Pancreas (tissue), 10 donors: ENCODE data around the gene AP2M1. TPM values are rescaled to one million over a fixed set of nuclear protein-coding genes. Genes with fewer than 3 reads are reported as not detected.

Source experiments
- ATAC-seq, 4 donors: fragments of 200-7000 bp; cut with Tn5 transposase; one replicate each; pipeline versions ENCODE4 v1.8.0 to v1.9.1; 2020; ENCODE audit warnings: mild to moderate bottlenecking in 4 of 4, moderate library complexity in 4 of 4
- DNase-seq, 6 donors: peaks; one replicate each; pipeline ENCODE4 v3.0.0-alpha.2; 2020
- FAIRE-seq: peaks from 2 replicates; lab custom pipeline; 2012; peaks lifted over from hg19 to GRCh38; lab: Jason Lieb, UNC
- H3K27ac ChIP-seq, 4 donors: fragments of 200-600 bp; sonication (generic); 1 replicate in 3 of 4; 2 replicates in 1 of 4; pipeline versions ENCODE4 v1.5.0 to v1.8.0; 2020
- H3K27me3 ChIP-seq, 4 donors: fragments of 200-600 bp; one replicate each; pipeline ENCODE4 v1.8.0; 2021
- H3K36me3 ChIP-seq, 3 donors: fragments of 200-600 bp; sonication (generic) in 1 of 3; one replicate each; pipeline versions ENCODE4 v1.5.0 to v1.8.0; 2020 to 2021
- H3K4me1 ChIP-seq, 3 donors: fragments of 200-600 bp; one replicate each; pipeline ENCODE4 v1.8.0; 2021
- H3K4me3 ChIP-seq, 4 donors: fragments of 200-600 bp; sonication (generic) in 2 of 4; one replicate each; pipeline versions ENCODE4 v1.5.0 to v1.8.0; 2020 to 2021
- H3K9me3 ChIP-seq, 4 donors: fragments of 200-600 bp; one replicate each; pipeline ENCODE4 v1.8.0; 2021
- CTCF ChIP-seq, 4 donors: fragments of 200-600 bp; sonication (generic) in 3 of 4; IDR thresholded peaks; one replicate each; pipeline versions ENCODE4 v1.5.0 to v1.8.0; 2021; ENCODE audit warnings: antibody characterized with exemption in 4 of 4
- WGBS, 2 donors: extraction: QIAGEN DNeasy Blood & Tissue Kit; methylation state at CpG; one replicate each; pipeline ENCODE4 v1.1.7; 2013; 5-methylcytosine and 5-hydroxymethylcytosine counted together
- intact Hi-C, 3 donors: fragments of 100-400 bp; cut with DNase I; formaldehyde crosslinking; loops; one replicate each; pipeline versions ENCODE4 v1.11.1 to v1.14.2; 2022
- polyA plus RNA-seq, 2 donors: library from polyadenylated mRNA; stranded (reverse); fragments of 200-250 nt; gene quantifications; one replicate each; pipeline ENCODE4 v1.2.3, GENCODE V29; 2013
- total RNA-seq, 6 donors: library from RNA; stranded (reverse); fragmentation: NEBNext Ultra II Directional in 4 of 6; extraction: Animal tissue kit (Norgen Biotek cat#: 25700) in 4 of 6; gene quantifications; one replicate each; pipeline versions ENCODE4 v1.2.1 to v1.2.4, GENCODE V29; 2021 to 2023
- donor health status: healthy with polysubstance abuse.
- donor health status: DM: no; HTN: no; CAD: no; lungs with moderate emphysema.
- donor health status: DM: no; HTN: no; CAD: no.
- donor health status: control.
- donor health status: control.
- donor health status: Bipolar disorder and iron deficiency.
- donor health status: DM: yes; HTN: yes; CAD: no.
- donor health status: DM: no; HTN: no; CAD: no.
- donor health status: DM: no; HTN: no; CAD: no.
- donor health status: DM: yes; HTN: yes; CAD: no.

The AP2M1 gene
- total and polyA plus RNA-seq, 8 donors, result 67.8 to 136 (median 81.8) TPM

GRCh38 chr3:184180165-184180564 lies 5.5 kb downstream of the AP2M1 start:
- intact Hi-C loops, result no loop called here
- WGBS, 2 donors, result 85 to 88% methylated on average over 6 of the region's 6 CpGs
- H3K9me3 ChIP-seq, result no peaks in the 10 kb centered on the region
- DNase-seq (no peak), FAIRE-seq (no peak), ATAC-seq (no peak)
- H3K27ac ChIP-seq, result no peak overlapping the region
- H3K4me1 ChIP-seq, result peaks cover 4 to 13% (median 7%) of the 10 kb centered on the region in 3 donors
- H3K36me3 ChIP-seq, result peaks cover 5 to 56% (median 37%) of the 10 kb centered on the region in 3 donors
- no peak overlapping the region for H3K4me3 ChIP-seq
- TF ChIP-seq CTCF (IDR thresholded peaks at IDR 0.05), result no peak
- no peaks in the 10 kb centered on the region for H3K27me3 ChIP-seq

- intact Hi-C loops, result no loop called here
- Histone ChIP-seq H3K27ac (no peak overlapping the region), H3K9me3 (no peaks in the 10 kb centered on the region), H3K36me3 (peaks cover 5 to 56% (median 37%) of the 10 kb centered on the region in 3 donors), H3K27me3 (no peaks in the 10 kb centered on the region), H3K4me3 (no peak overlapping the region), H3K4me1 (peaks cover 0 to 8% (median 0%) of the 10 kb centered on the region in 3 donors)
- no peak for TF ChIP-seq CTCF (IDR thresholded peaks at IDR 0.05)
- ATAC-seq (no peak), FAIRE-seq (no peak), DNase-seq (no peak)
- 94 to 97% methylated on average over 9 of the region's 9 CpGs for WGBS, 2 donors
Observed at GRCh38 chr3:184181596-184181995, 6.9 kb downstream of the AP2M1 start.

- H3K4me1 ChIP-seq, result peaks cover 0 to 18% (median 0%) of the 10 kb centered on the region in 3 donors
- no peak for TF ChIP-seq CTCF (IDR thresholded peaks at IDR 0.05)
- H3K27me3 ChIP-seq, result no peaks in the 10 kb centered on the region
- no peak overlapping the region for H3K4me3 ChIP-seq
- DNase-seq (peak in 1 of 6 donors; percentile 64), FAIRE-seq (no peak), ATAC-seq (no peak)
- no peak overlapping the region for H3K27ac ChIP-seq
- 80 to 88% methylated on average over 5 of the region's 5 CpGs for WGBS, 2 donors
- peaks cover 5 to 53% (median 37%) of the 10 kb centered on the region in 3 donors for H3K36me3 ChIP-seq
- no peaks in the 10 kb centered on the region for H3K9me3 ChIP-seq
- intact Hi-C loops, result no loop called here
Observed at GRCh38 chr3:184183679-184184078, 9.0 kb downstream of the AP2M1 start.

- no peak for FAIRE-seq
- WGBS, 2 donors, result 96 to 98% methylated on average over 18 of the region's 18 CpGs
Observed at GRCh38 chr3:184184546-184185230, 10.0 kb downstream of the AP2M1 start.

More at GRCh38 chr3:184184546-184185230, 10.0 kb downstream of the AP2M1 start:
- TF ChIP-seq CTCF (IDR thresholded peaks at IDR 0.05), result no peak
- ATAC-seq, result no peak
- H3K4me1 ChIP-seq, result peaks cover 0 to 18% (median 0%) of the 10 kb centered on the region in 3 donors
- intact Hi-C loops, result no loop called here
- no peaks in the 10 kb centered on the region for H3K27me3 ChIP-seq
- no peak overlapping the region for H3K4me3 ChIP-seq
- H3K9me3 ChIP-seq, result no peaks in the 10 kb centered on the region
- peaks cover 5 to 52% (median 32%) of the 10 kb centered on the region in 3 donors for H3K36me3 ChIP-seq
- H3K27ac ChIP-seq, result peak overlapping the region in 1 of 4 donors; percentile 82
- DNase-seq, result no peak
